Subcutaneous abdominal adipose tissue (tissue), 5 donors: ENCODE results near the gene ZNF431.
"Not testable (repeated sequence)": the region's sequence is repeated elsewhere in the genome, so short reads cannot be mapped to it uniquely, and the experiment has no call there.

Experiments
- H3K27ac ChIP-seq: one replicate; pipeline ENCODE4 v1.7.0; 2013; ENCODE audit warnings: low read depth, mild to moderate bottlenecking, inconsistent platforms, low read length, moderate library complexity
- H3K27me3 ChIP-seq, 5 donors: one replicate each; pipeline ENCODE4 v1.7.0; 2013; ENCODE audit warnings: low read length in 5 of 5, inconsistent platforms in 1 of 5; ENCODE audit not compliant: control insufficient read depth in 5 of 5, insufficient read depth in 4 of 5
- H3K36me3 ChIP-seq, 5 donors: one replicate each; pipeline ENCODE4 v1.7.0; 2013; ENCODE audit warnings: low read length in 5 of 5; ENCODE audit not compliant: control insufficient read depth in 5 of 5, insufficient read depth in 5 of 5
- H3K4me1 ChIP-seq, 5 donors: one replicate each; pipeline ENCODE4 v1.7.0; 2013; ENCODE audit warnings: low read length in 5 of 5, mild to moderate bottlenecking in 3 of 5, moderate library complexity in 1 of 5; ENCODE audit not compliant: control insufficient read depth in 5 of 5, insufficient read depth in 5 of 5
- H3K4me3 ChIP-seq, 5 donors: one replicate each; pipeline ENCODE4 v1.7.0; 2013; ENCODE audit warnings: low read length in 5 of 5, low read depth in 1 of 5
- H3K9ac ChIP-seq, 5 donors: one replicate each; pipeline ENCODE4 v1.7.0; 2013; ENCODE audit warnings: low read length in 5 of 5, mild to moderate bottlenecking in 4 of 5, moderate library complexity in 3 of 5
- H3K9me3 ChIP-seq, 5 donors: one replicate each; pipeline ENCODE4 v1.7.0; 2013; ENCODE audit warnings: low read length in 5 of 5; ENCODE audit not compliant: control insufficient read depth in 5 of 5
- donor health status: healthy.
- donor health status: healthy.
- donor health status: healthy.
- donor health status: healthy.
- donor health status: healthy.

The ZNF431 gene

DNA sequence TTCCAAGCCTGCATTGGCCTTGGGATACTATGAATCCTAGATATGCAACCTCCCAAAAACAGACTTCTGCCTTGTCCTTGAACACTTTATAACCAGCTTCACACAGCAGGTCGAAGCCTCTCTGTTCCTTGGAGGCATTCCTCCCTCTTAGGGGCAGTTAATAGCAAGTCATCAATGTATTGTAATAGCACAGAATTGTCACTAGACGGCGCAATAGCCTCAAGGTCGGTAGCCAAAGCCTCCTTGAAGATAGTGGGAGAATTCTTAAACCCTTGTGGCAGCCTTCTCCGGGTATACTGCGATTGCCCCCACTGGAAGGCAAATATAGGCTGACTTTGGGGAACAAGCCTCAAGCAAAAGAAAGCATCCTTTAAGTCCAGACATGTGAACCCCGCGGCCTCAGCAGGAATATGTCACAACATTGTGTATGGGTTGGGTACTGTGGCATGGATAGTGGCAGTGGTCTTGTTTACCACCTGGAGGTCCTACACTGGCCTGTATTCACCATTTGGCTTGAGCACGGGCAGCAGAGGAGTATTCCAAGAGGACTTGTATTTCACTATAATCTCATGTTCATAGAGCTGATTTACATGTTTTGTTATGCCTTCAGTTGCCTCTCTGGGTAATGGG is 61.1 kb downstream of the ZNF431 start:
- H3K4me1 ChIP-seq = no peaks in the 10 kb centered on the region
- H3K27me3 ChIP-seq = no peaks in the 10 kb centered on the region
- no peak overlapping the region for H3K4me3 ChIP-seq
- H3K36me3 ChIP-seq = no peaks in the 10 kb centered on the region
- H3K9ac ChIP-seq = no peak overlapping the region
- no peaks in the 10 kb centered on the region for H3K9me3 ChIP-seq
- no peak overlapping the region for H3K27ac ChIP-seq

DNA sequence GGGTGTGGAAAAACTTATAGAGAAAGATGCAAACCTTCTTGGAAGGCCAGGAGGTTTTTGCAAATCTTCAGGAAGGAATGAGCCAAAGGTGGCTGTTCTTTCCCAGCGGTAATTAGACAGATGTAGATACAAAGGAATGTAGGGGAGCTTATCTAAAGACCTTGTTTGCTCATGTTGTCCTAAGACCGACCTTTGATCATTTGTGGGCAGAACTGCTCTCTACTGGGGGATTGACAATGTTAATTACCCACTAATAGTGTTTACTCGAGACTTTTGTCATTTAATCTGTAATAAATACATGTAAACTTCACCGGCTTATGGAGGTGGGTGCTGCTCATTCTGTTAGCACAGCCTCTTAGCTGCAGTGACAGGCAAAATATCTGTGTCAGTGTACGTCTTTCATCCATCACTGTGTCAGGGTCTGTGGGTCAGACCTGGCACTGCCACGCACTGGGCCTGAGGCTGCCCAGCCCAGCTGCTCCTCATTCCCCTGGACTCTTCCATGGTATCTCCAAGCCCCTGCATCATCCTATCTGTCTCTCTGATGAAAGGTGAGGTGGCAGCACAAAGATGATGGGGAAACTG is 68.3 kb downstream of the ZNF431 start:
- H3K27me3 ChIP-seq = no peaks in the 10 kb centered on the region
- no peak overlapping the region for H3K9ac ChIP-seq
- H3K9me3 ChIP-seq = no peaks in the 10 kb centered on the region
- no peaks in the 10 kb centered on the region for H3K4me1 ChIP-seq
- no peak overlapping the region for H3K4me3 ChIP-seq
- no peak overlapping the region for H3K27ac ChIP-seq
- no peaks in the 10 kb centered on the region for H3K36me3 ChIP-seq

DNA sequence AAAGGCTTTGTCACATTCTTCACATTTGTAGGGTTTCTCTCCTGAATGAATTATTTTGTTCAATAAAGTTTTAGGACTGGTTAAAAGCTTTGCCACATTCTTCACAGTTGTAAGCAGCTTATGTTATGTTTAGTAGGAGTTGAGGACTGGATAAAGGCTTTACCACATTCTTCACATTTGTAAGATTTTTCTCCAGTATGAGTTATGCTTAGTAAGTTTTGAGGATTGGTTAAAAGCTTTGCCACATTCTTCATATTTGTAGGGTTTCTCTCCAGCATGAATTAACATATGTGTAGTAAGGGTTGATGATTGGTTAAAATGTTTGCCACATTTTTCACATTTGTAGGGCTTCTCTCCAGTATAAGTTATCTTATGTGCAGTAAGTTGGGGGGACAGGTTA is 79.9 kb downstream of the ZNF431 start:
- no peaks in the 10 kb centered on the region for H3K4me1 ChIP-seq
- no peak overlapping the region for H3K4me3 ChIP-seq
- H3K27ac ChIP-seq = no peak overlapping the region
- no peak overlapping the region for H3K9ac ChIP-seq
- H3K36me3 ChIP-seq = no peaks in the 10 kb centered on the region
- H3K9me3 ChIP-seq = no peaks in the 10 kb centered on the region
- no peaks in the 10 kb centered on the region for H3K27me3 ChIP-seq

DNA sequence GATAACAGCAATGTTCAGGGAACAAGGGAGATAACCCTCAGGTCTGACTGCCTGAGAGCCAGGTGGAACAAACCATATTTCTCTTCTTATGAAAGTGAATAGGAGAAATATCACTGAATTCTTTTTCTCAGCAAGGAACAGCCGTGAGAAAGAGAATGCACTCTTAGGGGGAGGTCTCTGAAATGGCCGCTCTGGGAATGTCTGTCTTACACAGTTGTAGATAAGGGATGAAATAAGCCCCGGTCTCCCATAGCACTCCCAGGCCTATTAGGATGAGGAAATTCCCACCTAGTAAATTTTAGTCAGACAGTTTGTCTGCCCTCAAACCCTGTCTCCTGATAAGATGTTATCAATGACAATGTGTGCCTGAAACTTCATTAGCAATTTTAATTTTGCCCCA is 88.1 kb downstream of the ZNF431 start:
- H3K9ac ChIP-seq, H3K4me1 ChIP-seq, H3K27ac ChIP-seq, H3K36me3 ChIP-seq, H3K27me3 ChIP-seq: not testable (repeated sequence)
- Histone ChIP-seq H3K4me3 (peak overlapping the region in 1 of 5 donors; percentile 37), H3K9me3 (peaks cover 3 to 20% (median 16%) of the 10 kb centered on the region in 5 donors)

DNA sequence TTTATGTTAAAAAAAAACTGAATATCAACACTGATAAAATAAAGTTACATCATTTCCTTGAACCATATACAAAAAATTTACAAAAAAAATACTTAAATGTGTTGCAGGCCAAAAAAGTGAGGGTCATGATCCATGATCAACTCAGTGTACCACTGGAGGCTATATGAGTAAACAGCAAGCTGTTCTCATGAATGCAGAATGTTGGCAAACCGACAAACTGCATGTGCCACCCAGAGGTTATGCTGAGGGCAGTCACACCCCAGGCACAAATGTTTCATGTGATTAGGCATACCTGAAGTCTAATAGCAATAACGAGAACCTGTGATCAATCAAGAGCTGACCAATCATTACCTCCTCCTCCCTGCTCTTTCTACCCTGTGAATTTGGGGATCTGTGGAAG is 91.9 kb downstream of the ZNF431 start:
- Histone ChIP-seq H3K4me1 (no peaks in the 10 kb centered on the region), H3K9me3 (peaks cover 3 to 11% (median 10%) of the 10 kb centered on the region in 5 donors), H3K27ac (no peak overlapping the region), H3K36me3 (no peaks in the 10 kb centered on the region), H3K27me3 (no peaks in the 10 kb centered on the region), H3K4me3 (no peak overlapping the region), H3K9ac (no peak overlapping the region)

DNA sequence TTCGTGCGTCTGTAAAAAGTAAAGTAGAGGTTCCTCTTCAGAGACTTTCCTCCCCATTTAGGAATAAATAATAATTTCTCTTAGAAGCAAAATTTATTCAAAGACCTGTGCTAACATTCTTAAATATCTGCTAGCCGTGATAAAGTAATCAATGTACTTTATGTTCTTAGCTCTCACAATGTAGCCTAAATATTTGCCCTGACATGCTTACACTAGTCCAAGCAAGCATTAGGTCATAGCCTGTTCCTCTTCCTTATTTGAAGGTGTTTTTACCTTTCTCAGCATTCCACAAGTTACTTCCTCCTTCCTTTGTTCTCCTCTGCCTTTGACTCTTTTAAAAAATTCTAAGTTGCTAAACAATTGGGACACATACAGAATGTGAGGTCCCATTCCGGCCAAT is 94.9 kb downstream of the ZNF431 start:
- not testable (repeated sequence) for H3K9me3 ChIP-seq, H3K9ac ChIP-seq, H3K27ac ChIP-seq, H3K4me1 ChIP-seq, H3K27me3 ChIP-seq, H3K36me3 ChIP-seq, H3K4me3 ChIP-seq

DNA sequence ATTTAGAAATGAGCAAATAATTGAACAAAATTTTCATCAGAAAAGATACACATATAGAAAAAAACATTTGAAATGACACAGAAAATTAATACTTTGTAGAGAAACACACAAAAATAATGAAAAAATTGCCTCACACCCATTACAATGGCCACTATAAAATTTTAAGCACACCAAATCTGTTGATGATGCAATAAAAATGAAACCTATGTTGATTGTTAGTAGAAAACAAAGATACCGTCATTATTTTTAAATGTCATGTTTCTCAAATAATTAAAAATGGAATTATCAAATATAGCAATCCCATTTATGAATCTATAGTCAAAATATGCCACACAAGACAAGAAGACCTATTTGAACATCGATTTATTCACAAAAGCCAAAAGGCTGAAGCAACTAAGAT is 96.8 kb downstream of the ZNF431 start:
- Histone ChIP-seq H3K27me3 (no peaks in the 10 kb centered on the region), H3K4me1 (no peaks in the 10 kb centered on the region), H3K9ac (no peak overlapping the region), H3K36me3 (no peaks in the 10 kb centered on the region), H3K4me3 (no peak overlapping the region), H3K27ac (no peak overlapping the region), H3K9me3 (no peaks in the 10 kb centered on the region)
